Upper lobe of right lung (tissue), 1 donor: ENCODE data around the gene KLF13. TPM values are rescaled to one million over a fixed set of nuclear protein-coding genes. Genes with fewer than 3 reads are reported as not detected.
A peak's percentile ranks its signal among the peaks of the same experiment; 100 is the strongest.

Experiments used
- ATAC-seq: fragments of 200-7000 bp; cut with Tn5 transposase; one replicate; pipeline ENCODE4 v1.9.1; 2020; ENCODE audit warnings: mild to moderate bottlenecking, moderate library complexity
- DNase-seq: peaks from one replicate; pipeline ENCODE4 v3.0.0-alpha.2; 2020
- H3K27ac ChIP-seq: fragments of 200-600 bp; one replicate; pipeline ENCODE4 v1.8.0; 2022
- H3K27me3 ChIP-seq: fragments of 200-600 bp; one replicate; pipeline ENCODE4 v1.8.0; 2022; ENCODE audit warnings: mild to moderate bottlenecking
- H3K36me3 ChIP-seq: fragments of 200-600 bp; one replicate; pipeline ENCODE4 v1.8.0; 2022
- H3K4me1 ChIP-seq: fragments of 200-600 bp; one replicate; pipeline ENCODE4 v1.8.0; 2022
- H3K4me3 ChIP-seq: fragments of 200-600 bp; one replicate; pipeline ENCODE4 v1.8.0; 2022; ENCODE audit warnings: mild to moderate bottlenecking
- H3K9me3 ChIP-seq: fragments of 200-600 bp; one replicate; pipeline ENCODE4 v1.8.0; 2022
- CTCF ChIP-seq: fragments of 200-600 bp; IDR thresholded peaks from one replicate; pipeline ENCODE4 v1.8.0; 2022; ENCODE audit warnings: antibody characterized with exemption
- intact Hi-C: fragments of 100-400 bp; cut with DNase I; formaldehyde crosslinking; loops from one replicate; pipeline ENCODE4 v1.11.0; 2022
- total RNA-seq: library from RNA; stranded (reverse); fragmentation: NEBNext Ultra II Directional; extraction: Animal tissue kit (Norgen Biotek cat#: 25700); gene quantifications from one replicate; pipeline ENCODE4 v1.2.1, GENCODE V29; 2021
- donor health status: DM: no; HTN: yes; CAD: no; lungs with severe emphysema.

Gene KLF13
- total RNA-seq, 1 donor from 2014 or later = 176 TPM

GRCh38 chr15:31360158-31360561 lies 33.5 kb downstream of the KLF13 start:
- H3K27me3 ChIP-seq = no peaks in the 10 kb centered on the region
- no peaks in the 10 kb centered on the region for H3K9me3 ChIP-seq
- intact Hi-C loops = no loop called here
- DNase-seq (peak; percentile 61), ATAC-seq (no peak)
- peaks cover 7% of the 10 kb centered on the region for H3K36me3 ChIP-seq
- no peak for TF ChIP-seq CTCF
- no peak overlapping the region for H3K4me3 ChIP-seq
- peaks cover 100% of the 10 kb centered on the region for H3K4me1 ChIP-seq
- H3K27ac ChIP-seq = peak overlapping the region; percentile 92

GRCh38 chr15:31360843-31361763 lies 34.5 kb downstream of the KLF13 start:
- H3K9me3 ChIP-seq = no peaks in the 10 kb centered on the region
- ATAC-seq (peak; percentile 4), DNase-seq (peak; percentile 71)
- H3K27ac ChIP-seq = peak overlapping the region; percentile 92
- H3K36me3 ChIP-seq = no peaks in the 10 kb centered on the region
- TF ChIP-seq CTCF = no peak
- peaks cover 98% of the 10 kb centered on the region for H3K4me1 ChIP-seq
- intact Hi-C loops = no loop called here
- peak overlapping the region; percentile 20 for H3K4me3 ChIP-seq
- no peaks in the 10 kb centered on the region for H3K27me3 ChIP-seq

GRCh38 chr15:31361764-31362515 lies 35.3 kb downstream of the KLF13 start:
- peak overlapping the region; percentile 92 for H3K27ac ChIP-seq
- DNase-seq = no peak
- intact Hi-C loops = no loop called here
- H3K4me1 ChIP-seq = peaks cover 98% of the 10 kb centered on the region
- no peaks in the 10 kb centered on the region for H3K36me3 ChIP-seq
- no peaks in the 10 kb centered on the region for H3K27me3 ChIP-seq
- no peak for TF ChIP-seq CTCF
- no peak overlapping the region for H3K4me3 ChIP-seq
- no peaks in the 10 kb centered on the region for H3K9me3 ChIP-seq
- ATAC-seq = no peak

GRCh38 chr15:31362886-31363285 lies 36.3 kb downstream of the KLF13 start:
- Histone ChIP-seq H3K27ac (peak overlapping the region; percentile 92), H3K36me3 (no peaks in the 10 kb centered on the region), H3K27me3 (no peaks in the 10 kb centered on the region), H3K4me3 (no peak overlapping the region), H3K4me1 (peaks cover 98% of the 10 kb centered on the region), H3K9me3 (no peaks in the 10 kb centered on the region)
- ATAC-seq = no peak
- intact Hi-C loops = no loop called here
- no peak for DNase-seq
- no peak for TF ChIP-seq CTCF

GRCh38 chr15:31364301-31365031 lies 37.8 kb downstream of the KLF13 start:
- H3K27me3 ChIP-seq = no peaks in the 10 kb centered on the region
- ATAC-seq = no peak
- TF ChIP-seq CTCF = no peak
- H3K4me1 ChIP-seq = peaks cover 98% of the 10 kb centered on the region
- H3K36me3 ChIP-seq = no peaks in the 10 kb centered on the region
- H3K4me3 ChIP-seq = no peak overlapping the region
- intact Hi-C loops = no loop called here
- H3K27ac ChIP-seq = peak overlapping the region; percentile 92
- DNase-seq = no peak
- no peaks in the 10 kb centered on the region for H3K9me3 ChIP-seq
